ENCODE data around the gene ATP9A.
"Not testable (repeated sequence)": the region's sequence is repeated elsewhere in the genome, so short reads cannot be mapped to it uniquely, and the experiment has no call there.

Gene ATP9A

DNA sequence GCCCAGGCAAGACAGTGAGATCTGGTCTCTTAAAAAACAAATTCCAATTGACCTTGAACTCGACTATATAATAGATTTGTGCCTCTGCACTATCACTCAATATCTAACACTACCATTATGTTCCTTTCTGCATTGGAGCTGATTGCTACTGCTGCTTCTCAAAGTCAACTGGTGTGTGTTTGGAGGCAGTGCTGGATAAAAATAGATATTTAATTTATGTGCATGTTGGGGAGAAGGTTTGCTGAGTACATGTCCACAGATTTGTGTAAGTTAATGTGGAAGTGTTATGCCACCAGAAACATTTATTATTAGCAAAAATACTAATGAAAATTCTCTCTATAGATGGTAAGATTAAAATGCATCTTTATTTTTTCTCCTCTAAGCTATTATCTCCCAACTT, 39.5 kb downstream of the ATP9A start:
- no peak for DNase-seq (ENCODE audit: low read depth in 2 of 2)

DNA sequence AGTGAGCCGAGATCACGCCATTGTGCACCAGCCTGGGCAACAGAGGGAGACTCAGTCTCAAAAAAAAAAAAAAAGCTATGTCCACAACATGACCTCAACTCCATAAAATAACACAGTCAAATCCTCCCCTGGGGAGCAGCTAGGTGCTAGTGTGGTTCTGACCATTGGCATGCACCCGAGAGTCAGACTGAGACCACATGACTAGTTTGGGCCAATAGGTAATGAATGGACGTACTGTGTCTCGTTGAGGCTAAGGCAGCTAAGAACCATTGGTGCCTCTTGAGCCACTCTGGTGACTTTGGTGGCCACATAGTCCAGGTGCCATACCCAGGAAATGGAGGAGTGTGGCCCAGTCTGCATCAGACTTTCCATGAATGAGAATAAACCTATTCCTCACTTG, 40.3 kb downstream of the ATP9A start:
- DNase-seq (ENCODE audit: low read depth in 2 of 2) = no peak

DNA sequence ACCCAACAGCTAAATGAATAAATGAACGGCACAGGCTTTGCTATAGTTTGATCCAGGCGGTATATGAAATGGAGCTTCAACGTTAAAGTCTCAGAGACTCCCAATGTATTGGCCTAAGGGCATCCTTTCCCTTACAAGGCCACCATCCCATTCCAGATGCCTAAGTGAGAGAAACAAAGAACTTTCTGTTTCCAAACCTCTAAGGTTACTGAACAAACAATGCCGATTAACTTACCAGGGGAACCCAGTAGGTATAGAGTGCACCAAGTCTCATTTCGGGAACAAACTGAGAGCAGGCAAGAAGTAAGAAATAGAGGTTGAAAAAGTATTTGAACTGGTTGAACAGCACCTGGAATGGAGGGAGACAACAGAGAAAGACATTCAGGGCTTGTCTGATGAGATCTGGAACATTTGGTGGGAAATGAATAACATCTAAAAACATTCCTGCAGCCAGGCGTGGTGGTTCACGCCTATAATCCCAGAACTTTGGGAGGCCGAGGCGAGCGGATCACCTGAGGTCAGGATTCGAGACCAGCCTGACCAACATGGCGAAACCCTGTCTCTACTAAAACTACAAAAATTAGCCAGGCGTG, 42.5 kb downstream of the ATP9A start:
- no peak for DNase-seq (ENCODE audit: low read depth in 2 of 2)

DNA sequence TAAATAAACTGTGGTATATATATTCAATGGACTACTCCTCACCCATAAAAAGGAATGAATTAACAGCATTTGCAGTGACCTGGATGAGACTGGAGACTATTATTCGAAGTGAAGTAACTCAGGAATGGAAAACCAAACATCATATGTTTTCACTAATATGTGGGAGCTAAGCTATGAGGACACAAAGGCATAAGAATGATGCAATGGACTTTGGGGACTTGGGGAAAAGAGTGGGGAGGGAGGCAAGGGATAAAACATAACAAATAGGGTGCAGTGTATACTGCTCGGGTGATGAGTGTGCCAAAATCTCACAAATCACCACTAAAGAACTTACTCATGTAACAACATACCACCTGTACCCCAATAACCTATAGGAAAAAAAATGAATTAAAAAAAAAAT, 45.2 kb downstream of the ATP9A start:
- DNase-seq (ENCODE audit: low read depth in 2 of 2) = not testable (repeated sequence)

DNA sequence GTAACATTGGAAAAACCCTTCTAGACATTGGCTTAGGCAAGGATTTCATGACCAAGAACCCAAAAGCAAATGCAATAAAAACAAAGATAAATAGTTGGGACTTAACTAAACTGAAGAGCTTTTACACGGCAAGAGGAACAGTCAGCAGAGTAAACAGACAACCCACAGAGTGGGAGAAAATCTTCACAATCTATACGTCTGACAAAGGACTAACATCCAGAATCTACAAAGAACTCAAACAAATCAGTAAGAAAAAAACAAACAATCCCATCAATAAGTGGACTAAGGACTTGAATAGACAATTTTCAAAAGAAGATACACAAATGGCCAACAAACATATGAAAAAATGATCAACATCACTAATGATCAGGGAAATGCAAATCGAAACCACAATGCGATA, 45.9 kb downstream of the ATP9A start:
- DNase-seq (ENCODE audit: low read depth in 2 of 2) = not testable (repeated sequence)

DNA sequence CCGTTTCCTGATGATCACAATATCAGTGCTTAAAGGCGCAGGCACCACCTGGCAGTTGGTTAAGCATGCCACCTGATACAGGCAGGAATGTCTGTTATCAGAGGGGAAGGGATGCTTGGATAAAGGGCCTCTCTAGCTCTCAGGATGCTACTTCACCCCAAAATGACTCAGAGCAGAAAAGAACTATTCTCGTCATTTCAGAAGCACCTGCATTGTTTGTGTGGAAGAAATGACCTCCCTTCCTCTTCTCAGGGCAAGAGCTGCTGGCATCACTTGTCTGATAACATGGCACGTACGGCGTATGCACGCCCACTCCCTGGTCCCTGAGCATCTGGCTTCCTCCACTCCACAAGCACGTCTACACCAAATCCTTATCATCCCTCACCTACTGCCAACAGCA, 47.3 kb downstream of the ATP9A start:
- no peak for DNase-seq (ENCODE audit: low read depth in 2 of 2)

DNA sequence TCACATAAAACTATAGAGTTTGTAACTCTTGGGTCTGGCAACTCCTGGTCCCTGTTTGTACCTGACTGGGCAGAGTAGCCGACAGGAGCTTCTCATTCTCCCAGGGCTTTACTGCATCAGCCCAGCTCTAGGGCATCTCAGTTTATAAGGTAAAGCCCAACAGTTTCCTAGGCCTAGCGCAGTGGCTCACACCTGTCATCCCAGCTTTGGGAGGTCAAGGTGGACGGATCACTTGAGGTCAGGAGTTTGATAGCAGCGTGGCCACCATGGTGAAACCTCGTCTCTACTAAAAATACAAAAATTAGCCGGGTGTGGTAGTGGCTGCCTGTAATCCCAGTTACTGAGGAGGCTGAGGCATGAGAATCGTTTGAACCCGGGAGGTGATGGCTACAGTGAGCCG, 47.8 kb downstream of the ATP9A start:
- no peak for DNase-seq (ENCODE audit: low read depth in 2 of 2)

DNA sequence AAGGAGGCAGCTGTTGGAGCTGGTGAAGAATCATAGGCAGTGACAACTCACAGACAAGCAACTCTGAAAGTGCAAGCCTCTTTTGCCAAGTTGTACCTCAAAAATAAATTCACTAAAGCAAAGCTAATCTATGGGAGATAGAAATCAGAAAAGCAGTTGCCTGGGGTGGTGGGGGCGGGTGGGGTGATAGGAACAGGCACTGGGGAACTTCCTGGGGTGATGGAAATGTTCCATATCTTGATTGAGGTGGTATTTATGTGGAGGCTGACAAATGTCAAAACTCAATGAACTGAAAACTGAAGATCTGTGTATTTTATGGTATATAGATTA, 52.4 kb downstream of the ATP9A start:
- DNase-seq (ENCODE audit: low read depth in 2 of 2) = no peak

DNA sequence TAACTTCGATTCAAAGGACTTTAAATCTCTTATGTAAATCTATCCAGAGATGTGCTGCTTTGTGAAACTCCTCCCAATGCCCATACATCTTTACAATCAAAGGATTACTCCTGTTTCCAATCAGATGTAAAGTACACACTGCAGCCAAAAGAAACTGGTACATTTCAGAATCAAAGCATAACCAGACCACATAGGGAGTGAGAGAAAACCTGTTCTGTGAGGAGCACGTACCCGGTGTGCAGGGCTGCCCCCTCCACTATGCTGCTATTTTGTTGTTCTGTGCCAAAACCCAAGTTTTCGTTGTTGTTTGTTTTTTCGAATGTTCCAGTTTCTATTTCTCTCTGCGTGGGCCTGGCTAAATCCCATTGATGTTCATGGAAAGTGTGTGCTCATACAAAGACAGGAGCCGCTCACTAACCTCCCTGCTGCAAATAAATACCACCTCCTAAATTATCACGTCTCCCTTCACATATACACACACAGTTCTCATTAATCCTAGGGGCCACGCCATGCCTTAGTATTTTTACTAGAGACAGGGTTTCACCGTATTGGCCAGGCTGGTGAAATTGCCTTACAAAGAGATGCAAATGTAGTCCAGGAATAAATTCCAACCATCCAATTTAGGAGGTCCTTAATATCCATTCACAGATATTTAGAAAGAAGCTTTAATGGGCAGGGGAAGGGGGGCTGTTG, 52.9 kb downstream of the ATP9A start:
- no peak for DNase-seq (ENCODE audit: low read depth in 2 of 2)

DNA sequence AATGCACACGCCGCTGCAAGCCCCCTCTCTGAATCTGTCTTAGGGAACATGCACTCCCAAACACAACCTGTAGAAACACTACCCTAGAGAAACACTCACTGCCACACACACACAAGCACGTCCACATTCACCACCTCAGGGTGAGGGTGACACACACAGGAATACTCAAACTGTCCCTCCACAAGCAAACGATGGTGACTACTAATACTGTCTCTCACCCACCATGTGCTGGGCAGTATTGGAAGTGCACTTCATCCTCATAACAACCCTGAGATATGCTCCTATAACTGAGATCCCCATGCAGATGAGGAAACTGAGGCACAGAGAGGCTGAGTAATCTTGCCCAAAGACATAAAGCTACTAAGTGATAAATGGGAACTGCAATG, 55.0 kb downstream of the ATP9A start:
- no peak for DNase-seq (ENCODE audit: low read depth in 2 of 2)

DNA sequence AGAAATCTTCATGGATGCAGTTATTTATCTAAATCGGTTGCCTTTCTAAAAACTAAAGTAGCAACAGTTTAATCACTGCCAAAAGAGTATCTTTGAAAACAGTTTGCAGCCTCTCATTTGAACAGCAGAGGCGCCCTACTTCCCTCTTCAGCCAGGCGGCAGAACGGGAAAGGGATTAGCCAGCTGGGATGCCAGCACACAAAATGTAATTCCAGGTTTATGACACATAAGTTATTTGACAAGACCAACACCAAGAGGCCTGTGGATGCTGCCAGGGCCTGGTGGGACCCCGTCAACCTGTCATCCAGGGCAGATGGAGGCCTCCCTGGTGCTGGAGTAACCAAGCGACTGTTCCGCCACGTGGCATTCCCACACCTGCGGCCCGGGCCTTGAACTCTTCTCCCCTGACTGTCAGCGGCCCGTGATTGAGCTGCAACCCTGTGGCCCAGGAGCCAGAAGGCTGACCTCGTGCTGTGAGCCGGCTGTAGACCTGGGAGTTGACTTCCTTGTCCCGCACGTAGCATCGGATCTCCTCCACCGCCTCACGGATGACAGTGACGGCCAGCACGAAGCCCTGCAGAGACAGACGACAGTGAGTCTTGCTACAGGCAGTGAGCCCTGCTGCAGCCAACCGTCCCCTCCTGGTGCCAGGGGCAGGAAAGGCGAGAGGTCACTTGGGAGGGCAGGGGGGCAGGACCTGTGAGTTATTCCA, 55.5 kb downstream of the ATP9A start:
- DNase-seq (ENCODE audit: low read depth in 2 of 2) = no peak

DNA sequence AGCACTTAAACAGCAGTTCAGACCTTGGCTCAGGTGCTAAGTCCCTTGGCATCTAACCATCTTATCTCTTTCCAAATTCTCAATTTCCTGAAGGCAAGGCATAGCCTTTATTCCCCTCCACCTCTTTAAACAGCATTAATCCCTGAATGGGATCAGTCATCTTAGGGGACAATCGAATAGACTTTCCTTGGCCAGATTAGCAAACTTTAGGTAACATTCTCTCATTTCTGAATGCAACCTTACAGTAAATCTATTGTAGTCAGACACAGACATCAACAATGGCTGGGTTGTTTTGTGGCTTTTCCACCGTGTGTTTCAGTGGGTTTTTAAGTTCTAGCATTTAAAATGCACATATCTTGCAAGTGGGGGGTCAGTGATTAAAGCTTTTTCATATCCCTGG, 56.8 kb downstream of the ATP9A start:
- no peak for DNase-seq (ENCODE audit: low read depth in 2 of 2)

DNA sequence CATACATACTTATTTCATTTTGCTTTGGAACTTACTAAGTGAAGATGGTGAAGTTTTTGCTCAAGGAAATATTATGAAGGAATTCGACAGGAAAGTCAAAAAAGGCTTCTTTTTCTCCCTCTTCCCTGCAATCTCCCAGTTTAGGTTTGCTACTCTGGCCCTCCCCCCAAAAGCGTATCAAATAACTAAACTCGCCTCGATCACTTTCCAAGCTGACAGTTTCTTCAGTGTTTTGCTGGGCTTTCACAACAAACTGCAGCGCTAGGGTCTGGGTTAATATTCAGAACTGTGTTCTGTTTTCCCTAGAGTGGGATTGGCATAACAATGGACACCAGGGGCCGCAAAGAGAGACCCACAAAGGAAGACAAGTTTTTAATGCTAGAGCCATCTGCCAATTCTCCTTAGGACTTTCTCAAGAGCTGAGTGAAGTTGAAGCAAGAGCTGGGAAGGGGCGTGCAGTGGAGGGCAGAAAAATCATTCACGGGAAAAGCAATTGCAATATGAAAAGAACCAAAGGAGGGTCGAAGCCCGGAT, 57.8 kb downstream of the ATP9A start:
- no peak for DNase-seq (ENCODE audit: low read depth in 2 of 2)

DNA sequence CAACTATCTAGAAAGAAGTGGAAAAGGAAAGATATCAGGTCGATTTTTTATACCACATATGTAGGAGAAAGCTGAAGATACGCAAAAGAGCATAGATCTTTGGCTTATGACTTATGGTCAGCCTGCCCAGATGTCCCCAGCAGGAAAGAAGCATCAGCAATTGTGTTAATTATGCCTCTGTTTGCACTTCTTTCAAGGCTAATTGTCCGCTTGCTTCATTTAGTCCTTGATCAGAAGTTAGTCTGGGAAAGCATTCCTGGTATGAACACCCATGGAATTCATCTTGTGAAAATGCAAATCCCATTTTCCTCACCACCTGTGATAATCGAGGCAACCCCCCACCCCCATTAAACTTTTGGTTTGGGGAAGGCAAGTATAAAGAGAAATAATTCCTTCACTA, 62.8 kb downstream of the ATP9A start:
- no peak for DNase-seq (ENCODE audit: low read depth in 2 of 2)

DNA sequence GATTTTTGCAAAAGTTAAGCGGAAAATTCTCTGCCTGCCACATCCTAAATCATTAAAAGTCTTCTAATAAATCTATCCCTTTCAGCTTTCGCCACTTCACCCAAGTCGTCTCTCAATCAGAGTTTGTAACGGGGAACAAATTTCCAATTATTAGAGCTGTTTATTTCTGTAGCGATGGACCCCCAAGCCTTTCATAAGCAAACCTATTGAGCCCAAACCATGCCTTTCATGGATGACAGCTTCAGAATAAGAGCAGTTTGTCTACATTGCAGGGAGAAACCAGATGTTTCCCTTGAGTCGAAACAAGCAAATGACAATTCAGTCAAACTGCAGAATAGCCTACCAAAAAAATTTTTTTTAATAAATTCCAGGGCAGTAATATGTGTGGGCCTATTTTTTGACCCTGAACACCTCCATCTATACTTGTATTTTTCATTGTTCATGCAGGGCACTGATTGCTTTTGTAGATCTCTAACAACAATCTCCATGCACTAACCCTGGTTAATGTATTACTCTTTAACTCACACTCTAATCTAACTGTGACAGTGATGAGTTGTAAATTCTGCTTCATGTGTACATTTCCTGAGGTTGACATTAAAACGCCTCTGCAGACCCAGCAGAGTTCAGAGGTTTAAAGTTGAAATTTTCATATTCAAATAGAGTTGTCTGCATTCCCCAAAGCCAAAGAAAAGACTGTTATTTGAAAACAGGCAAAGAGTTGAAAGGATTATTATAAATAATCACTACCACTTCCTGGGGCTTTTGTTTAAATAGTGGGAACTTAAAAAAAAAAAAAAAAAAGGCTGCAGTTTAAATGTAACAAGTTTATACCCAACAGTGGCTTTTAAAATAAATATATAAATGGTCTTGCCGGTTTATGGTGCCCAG, 64.5 kb downstream of the ATP9A start:
- no peak for DNase-seq (ENCODE audit: low read depth in 2 of 2)

DNA sequence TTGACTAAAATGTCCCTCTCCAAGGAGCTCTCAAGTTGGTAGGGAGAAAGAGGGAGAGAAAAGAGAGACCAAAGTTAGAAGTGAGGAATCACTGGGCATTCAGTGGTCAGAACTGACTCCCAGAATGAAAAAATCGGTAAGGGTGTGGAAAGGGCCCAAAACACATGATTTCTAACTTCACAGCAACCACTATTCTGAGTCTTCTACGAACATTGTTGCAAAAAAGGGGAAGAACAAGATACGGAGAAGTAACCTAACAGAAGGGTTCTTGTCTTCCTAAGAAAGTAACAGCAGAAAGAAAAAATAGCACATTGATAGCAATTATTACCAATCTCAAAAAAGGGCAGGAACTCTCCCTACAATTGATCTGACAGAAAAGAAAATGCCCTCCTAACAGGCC, 65.6 kb downstream of the ATP9A start:
- no peak for DNase-seq (ENCODE audit: low read depth in 2 of 2)

DNA sequence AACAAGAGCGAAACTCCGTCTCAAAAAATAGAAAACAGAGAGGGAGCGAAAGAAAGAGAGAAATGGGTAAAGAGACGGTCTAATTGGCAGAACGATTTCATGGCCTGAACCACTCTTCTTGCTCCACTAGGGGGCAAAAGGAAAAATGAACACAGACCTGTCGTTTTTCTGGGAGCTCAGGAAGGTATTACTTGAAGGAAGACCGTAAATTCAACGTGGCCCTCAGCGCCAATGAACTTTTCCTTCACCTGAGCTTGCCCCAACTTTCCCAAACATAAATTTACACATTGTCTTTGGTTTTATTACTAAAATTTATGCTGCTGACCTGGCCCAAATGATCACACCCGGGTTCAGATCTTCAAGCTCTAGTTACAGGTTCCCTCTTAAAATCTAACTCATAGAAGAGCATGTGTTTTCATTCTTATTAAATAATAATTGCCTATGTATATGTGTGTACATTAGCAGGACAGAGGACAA, 67.3 kb downstream of the ATP9A start:
- no peak for DNase-seq (ENCODE audit: low read depth in 2 of 2)

DNA sequence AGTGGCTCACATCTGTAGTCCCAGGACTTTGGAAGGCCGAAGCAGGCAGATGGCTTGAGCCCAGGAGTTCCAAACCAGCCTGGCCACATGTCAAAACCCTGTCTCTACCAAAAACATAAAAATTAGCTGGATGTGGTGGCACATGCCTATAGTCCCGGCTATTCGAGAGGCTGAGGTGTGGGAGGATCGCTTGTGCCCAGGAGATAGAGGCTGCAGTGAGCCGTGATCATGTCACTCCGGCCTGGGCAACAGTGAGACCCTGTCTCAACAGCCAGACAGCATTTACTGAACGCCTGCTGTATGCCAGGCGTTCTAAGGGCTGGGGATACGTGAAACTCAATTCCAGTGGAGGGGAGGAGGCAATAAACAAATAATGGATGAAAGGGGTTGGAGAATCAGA, 69.9 kb downstream of the ATP9A start:
- DNase-seq (ENCODE audit: low read depth in 2 of 2) = no peak

DNA sequence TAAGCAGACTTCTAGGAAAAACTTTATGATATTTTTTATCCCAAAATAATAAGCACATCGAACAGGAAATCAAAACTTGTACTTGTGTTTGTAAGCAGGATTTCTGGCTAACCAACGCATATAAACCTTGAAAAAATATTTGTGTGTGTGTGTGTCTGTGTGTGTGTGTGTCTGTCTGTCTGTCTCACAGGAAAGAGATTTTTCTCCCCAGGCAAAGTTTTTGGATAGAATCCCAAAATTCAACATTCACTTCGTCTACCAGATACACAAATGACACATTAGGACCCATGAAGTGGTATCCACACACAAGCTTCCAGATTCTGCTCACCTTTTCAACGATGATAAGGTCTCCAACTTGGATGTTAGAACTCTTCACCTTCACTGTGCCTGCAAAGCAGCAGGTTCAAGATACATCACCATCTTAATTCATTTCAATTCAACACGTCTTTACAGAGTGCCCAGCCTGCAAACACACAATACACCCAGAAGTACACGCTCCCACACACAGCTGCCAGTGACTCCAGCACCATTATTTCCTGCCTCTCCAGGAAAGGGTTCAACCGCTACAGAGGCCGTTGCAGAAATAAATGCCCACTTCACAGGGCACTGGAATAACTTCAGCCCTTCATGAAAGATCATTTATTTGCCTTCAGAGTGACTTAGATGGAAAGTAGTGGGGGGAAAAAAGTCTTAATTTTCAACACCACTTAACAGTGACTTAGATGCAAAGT, 70.9 kb downstream of the ATP9A start:
- DNase-seq (ENCODE audit: low read depth in 2 of 2) = no peak

DNA sequence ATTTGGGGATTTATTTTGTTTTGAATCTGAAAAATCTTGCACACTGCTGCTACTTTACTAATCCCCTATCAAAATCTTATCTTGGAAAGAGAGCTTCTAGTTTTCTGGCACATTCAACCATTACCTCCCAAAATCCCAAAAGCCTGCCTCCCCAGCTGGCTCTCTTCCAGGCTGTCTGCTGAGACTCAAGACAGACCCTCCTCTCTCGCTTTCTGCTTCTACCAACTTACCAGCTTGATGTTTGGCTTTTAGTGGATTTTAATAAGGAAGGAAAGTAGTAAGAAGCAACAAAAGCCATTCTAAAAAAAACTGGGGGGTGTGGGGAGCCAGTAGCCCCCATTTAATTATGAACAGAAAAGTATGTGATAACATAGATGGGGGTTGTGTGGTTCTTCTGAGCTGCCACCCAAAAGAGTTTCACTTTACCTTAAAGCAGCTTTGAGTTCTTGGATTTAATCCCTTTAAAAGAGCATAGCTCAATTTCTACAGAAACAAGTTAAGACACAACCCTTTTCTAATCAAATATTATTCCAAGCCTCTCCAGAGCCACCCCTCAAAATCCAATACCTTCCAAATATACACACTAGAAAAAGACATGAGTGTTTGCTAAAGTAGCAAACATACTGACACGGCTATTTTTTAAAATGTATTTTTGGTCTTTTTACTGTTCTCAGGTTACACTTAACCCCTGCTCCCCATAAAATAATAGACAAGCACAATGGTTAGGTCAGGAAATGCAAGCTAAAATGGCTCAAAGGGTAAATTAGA, 71.7 kb downstream of the ATP9A start:
- DNase-seq (ENCODE audit: low read depth in 2 of 2) = no peak

Data from stimulated activated CD8-positive, alpha-beta memory T cell treated with anti-CD3 and anti-CD28 coated beads, Interleukin-7, amount 100 ng/mL, for 4 hours (primary cell).